Measurements from ENCODE around the gene B3GALNT1.
A peak's percentile ranks its signal among the peaks of the same experiment; 100 is the strongest.

B3GALNT1 gene, protein sequence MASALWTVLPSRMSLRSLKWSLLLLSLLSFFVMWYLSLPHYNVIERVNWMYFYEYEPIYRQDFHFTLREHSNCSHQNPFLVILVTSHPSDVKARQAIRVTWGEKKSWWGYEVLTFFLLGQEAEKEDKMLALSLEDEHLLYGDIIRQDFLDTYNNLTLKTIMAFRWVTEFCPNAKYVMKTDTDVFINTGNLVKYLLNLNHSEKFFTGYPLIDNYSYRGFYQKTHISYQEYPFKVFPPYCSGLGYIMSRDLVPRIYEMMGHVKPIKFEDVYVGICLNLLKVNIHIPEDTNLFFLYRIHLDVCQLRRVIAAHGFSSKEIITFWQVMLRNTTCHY

DNA sequence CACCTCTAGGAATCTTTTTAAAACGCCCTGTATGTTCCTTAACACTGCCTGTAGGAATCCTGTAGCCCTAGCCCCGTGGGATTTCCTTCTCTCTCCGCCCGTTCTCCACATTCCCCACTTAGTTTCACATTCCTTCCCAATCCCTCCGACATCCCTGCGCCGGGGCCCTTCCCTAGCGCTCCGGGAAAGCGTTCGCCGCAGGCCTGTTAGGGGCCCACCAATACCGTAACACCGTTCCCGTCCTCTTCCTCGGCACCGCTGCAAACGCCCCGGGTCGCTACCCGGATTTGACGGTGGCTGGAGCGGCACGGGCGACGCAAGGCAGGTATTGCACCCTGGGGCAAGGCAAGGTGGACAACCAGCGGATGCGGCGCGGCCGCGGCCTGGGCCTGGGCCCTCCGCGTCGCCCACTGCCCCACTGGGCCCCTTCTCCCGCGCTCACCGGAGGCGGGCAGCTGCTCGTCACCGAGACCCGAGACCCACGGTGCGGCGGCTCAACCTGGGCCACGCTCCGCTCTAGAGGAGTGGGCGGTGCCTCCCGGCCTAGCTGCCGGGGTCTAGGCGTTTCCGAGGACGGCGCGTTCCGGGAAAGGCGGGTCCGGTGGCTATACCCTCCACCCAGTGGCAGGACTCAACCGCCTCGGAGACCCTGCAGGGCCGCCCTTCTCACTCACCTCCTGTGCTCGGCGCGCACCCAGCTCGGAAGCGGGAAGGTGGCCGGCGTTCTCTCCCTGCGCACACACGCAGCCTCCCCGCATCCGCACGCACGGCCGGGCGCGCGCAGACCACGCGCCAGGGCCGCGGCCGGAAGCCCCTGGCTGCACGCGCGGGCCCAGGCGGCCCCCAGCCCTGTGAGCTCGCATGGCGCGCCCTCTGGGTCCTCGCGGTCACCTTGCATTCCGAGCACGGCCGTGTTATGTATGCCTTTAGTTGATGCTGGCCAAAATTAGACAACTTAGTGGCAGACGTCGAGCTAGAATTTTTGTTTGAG, at the start of gene B3GALNT1:
TSS of gene B3GALNT1 (minus strand) at position 789 of the 991 bp plus-strand sequence. CDS start 18,595 bp downstream, outside the sequence.
- peak; percentile 12 for DNase-seq

GRCh38 chr3:161153480-161153879, 48.3 kb upstream of the B3GALNT1 start:
- no peak for DNase-seq

DNA sequence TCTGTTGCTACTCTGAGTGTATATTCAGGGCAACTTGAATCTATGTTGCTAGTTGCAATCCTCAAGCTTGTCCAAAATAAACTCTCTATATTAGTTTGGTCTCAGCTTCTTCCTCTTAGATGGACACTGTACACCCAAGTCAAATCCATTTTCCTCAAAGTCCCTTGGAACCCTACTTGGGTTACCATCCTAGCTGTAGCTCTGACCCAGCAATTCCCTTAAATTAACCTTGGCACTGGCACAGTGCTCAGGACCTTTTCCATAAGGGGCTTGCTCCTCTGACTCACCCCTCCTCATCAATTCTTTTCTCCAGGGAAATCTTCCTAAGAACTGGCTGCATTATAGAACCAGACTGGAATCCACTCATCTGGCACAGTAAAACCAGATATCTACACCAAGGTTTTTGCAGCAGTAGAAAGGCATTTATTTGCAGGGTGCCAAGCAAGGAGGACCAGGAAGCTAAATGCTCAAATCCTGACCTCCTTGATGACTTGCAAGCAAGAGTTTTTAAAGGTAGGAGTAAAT, 44.9 kb upstream of the B3GALNT1 start:
- DNase-seq = no peak

DNA sequence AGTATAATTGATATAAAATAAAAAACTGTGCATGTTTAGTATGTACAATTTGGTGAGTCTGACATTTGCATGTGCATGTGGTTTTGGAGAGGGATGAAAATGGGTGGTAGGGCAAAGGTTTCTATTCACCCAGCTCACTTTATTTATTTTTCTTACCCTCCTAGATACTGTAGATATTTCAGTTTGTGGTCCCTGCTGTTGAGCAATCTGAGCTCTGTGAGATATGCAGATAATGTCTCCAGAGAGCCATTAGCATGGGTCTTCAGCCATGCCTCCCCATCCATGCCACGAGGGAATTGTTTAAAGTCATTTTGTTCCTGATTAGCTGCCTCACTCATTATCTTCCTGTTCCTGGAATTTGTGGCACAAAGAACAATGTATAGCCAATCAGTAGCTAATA, 44.4 kb upstream of the B3GALNT1 start:
- DNase-seq = no peak

GRCh38 chr3:161148832-161149475, 43.8 kb upstream of the B3GALNT1 start:
- no peak for DNase-seq

DNA sequence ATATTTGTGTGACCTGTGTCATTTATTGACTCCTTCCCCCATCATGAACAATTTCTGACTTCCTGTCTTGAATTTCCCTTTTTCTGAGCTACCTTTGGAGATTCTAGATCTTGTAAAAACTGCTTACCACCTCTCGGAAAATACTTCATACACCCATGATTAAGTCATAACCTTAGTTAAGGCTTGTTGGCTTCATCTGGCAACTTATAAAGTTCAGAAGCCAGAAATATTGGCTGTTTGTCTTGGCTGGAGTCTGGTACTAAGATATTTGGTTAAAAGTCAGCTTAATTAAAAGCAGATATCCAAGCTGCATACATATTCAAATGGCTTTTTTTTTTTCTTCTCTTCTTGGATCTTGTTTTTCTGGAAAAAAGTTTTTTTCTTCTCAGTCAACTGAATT, 37.3 kb upstream of the B3GALNT1 start:
- DNase-seq = no peak

DNA sequence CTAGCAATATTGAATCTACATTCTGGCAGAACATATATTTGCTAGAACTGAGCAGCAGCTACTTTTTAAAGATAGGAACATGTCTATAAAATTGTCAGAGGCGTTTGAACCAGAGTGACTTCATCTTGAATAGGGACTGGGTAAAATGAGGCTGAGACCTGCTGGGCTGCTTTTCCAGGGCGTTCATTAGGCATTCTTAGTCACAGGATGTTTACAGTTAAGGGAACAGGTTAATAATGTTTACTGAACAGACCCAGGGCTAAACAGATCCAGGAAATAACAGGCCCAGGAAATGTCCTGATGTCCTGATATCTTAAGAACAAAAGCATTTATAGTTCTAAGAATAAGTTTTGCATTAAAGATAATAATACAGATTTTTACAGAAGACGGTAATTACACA, 34.5 kb upstream of the B3GALNT1 start:
- DNase-seq = no peak

- DNase-seq = no peak
These were observed 32.1 kb upstream of the B3GALNT1 start for GRCh38 chr3:161137260-161137659.

DNA sequence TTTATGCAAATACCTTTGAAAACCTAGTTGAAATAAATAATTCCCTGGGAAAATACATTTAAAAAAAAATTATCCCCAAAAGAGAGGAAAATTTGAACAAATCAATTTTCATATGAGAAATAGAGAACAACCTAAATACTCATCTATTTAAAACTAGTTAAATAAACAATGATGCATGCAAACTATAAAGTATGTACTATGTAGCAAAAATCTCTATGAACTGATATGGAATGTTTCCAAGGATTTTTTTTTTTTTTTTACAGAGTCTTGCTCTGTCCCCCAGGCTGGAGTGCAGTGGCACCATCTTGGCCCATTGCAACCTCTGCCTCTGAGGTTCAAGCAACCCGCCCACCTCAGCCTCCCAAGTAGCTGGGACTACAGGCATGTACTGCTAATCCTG, 27.2 kb upstream of the B3GALNT1 start:
- no peak for DNase-seq

DNA sequence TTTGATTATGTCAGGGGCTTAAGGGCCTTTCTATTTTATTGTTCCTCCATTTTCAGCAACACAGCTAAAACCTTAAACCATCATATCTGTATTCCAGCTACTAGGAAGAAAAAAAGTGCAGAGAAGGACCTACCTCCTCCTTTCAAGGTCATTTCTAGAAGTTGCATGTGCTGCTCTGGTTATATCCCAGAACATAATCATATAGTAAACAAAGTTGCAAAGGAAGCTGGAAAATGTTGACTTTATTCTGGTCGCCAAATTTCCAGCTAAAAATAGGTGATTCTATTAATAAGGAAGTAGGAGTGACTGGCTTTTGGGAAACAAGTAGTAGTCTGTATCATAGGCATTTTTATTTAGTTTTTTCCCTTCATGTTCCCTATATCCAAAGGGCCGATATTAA, 21.3 kb upstream of the B3GALNT1 start:
- DNase-seq = no peak

DNA sequence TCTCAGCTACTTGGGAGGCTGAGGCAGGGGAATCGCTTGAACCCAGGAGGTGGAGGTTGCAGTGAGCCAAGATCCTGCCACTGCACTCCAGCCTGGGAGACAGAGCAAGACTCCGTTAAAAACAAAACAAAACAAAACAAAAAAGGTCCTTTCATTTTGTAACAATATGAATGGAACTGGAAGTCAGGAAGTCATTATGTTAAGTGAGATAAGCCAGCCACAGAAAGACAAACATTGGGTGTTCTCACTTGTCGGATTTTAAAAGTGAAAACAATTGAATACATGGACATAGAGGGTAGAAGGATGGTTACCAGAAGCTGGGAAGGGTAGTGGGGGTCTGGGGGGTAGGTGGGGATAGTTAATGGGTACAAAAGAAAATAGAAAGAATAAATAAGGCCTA, 12.5 kb upstream of the B3GALNT1 start:
- no peak for DNase-seq

DNA sequence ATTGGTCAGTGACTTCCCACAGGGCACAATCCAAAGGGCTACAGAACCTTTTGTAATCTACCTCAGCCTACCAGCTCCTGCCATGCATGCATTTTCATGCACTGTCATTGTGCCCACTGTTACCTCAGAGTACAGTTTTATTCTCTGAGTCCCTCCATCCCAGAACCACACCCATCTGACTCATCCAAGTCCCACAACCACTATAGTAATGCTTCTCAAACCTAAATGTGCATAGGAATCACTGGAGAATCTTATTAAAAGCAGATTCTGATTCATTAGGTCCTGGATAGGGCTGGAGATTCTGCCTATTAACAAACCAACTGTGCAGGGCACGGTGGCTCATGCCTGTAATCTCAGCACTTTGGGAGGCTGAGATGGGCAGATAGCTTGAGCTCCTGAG, 3.7 kb upstream of the B3GALNT1 start:
- no peak for DNase-seq

DNA sequence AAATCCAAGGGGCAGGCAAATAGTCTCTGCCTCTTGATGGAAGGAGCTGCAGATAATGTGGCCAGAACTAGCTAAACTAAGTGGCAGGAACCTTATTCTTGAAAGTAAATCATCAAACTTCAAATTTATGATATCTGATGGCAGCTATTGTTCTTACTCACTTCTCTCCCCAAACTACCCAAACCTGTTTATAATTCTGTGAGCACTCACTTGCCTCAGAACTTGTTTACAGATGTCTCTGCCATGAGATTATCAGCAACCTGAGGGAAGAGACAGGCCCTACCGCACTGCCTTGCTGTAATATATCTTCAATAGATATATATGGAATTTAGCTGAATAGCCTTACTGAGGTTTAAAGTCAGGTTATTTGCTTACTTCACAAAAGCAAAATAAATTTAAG, 2.2 kb upstream of the B3GALNT1 start:
- DNase-seq = no peak

- DNase-seq = no peak
These were observed 1.3 kb downstream of the B3GALNT1 start for GRCh38 chr3:161103776-161104385.

DNA sequence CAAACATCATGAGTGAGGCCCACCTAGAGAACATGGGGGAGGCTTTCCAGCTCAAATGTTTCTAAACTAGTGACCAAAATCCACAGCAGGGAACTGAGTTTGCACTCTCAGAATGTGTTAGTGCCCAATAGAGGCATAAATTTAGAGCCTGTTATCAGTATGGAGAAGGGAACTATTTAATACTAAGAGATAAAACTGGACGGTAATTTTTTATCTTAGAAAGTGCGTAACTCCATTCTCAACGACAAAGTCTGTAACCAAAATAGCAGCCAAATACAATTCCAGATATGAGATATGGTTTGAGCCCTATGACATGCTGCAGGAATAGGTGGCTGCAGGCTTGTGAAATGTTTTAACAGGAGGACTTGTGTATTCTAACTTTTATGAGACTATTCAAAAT, 3.5 kb downstream of the B3GALNT1 start:
- no peak for DNase-seq

DNA sequence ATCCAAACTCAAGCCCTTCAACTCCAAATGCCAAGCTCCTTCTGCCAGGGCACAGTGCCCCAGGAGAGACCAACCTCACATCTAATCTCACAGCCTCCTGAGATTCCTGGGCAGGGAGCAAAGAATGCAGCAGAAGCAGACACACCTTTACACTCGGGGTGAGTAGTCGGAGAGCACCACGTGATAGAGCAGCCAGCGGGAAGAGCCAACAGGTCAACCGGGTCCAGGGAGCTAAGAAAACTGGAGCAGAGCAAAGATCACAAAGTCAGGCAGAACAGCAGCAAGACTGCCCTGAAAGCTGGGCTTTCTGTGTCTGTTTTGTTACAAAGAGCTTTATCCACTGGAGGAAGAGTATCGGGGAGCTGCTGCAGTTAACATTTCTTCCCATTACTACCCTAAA, 4.2 kb downstream of the B3GALNT1 start:
- no peak for DNase-seq

DNA sequence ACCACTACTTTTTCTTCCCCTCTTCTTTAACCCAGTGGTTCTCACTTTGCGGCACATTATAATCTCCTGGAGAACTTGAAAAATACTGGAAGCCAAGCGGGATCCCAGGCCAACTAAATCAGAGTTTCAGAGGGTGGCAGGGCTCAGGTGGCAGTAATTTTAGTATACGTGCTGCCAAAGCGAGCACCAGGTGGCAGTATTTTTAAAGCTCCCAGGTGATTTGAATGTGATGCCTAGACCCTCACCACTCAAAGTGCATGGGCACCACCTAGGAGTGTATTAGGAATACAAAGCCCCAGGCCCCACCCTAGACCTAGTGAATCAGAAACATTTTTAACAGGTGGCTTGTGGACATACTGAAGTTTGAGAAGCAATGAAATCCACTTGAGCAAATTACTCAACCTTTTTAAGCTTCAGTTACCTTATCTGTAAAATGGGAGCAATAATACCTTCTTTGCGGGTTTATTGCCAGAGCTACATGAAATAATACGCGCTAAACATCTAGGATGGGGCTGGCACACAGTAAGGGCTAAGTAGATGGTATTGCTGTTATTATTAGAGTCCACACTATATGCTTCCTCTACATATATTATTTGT, 8.3 kb downstream of the B3GALNT1 start:
- no peak for DNase-seq

- DNase-seq = no peak
These were observed 11.3 kb downstream of the B3GALNT1 start for GRCh38 chr3:161093895-161094294.

DNA sequence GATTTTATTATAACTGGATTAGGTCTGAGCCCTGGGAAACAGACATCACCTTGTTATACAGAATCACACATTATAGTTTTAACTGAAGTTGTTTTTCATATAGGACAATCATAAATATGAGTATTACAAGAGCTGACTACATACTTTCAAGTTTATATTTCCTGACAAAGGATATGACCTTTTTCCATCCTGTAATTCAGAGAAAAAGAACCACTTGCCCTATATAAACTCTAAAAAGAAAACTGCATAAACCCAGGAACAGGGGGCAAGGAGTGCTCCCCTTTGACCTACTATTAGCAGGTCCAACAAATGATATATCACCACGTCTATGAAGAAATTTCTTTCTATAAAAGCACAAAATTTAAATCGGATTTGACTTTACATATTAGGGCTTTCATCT, 20.9 kb downstream of the B3GALNT1 start:
- no peak for DNase-seq

GRCh38 chr3:161083131-161083530, 22.0 kb downstream of the B3GALNT1 start:
- DNase-seq = no peak

- DNase-seq = no peak
These were observed 23.1 kb downstream of the B3GALNT1 start for GRCh38 chr3:161082063-161082462.

GRCh38 chr3:161081633-161082032, 23.5 kb downstream of the B3GALNT1 start:
- DNase-seq = no peak
